ENCODE measurements around the gene RAI1.
A peak's percentile ranks its signal among the peaks of the same experiment; 100 is the strongest.
"Not testable (repeated sequence)": the region's sequence is repeated elsewhere in the genome, so short reads cannot be mapped to it uniquely, and the experiment has no call there.

The RAI1 gene

GRCh38 chr17:17666111-17666714 lies 15.0 kb upstream of the RAI1 start:
- no peak for DNase-seq

GRCh38 chr17:17667231-17667630 lies 14.0 kb upstream of the RAI1 start:
- DNase-seq = no peak

DNA sequence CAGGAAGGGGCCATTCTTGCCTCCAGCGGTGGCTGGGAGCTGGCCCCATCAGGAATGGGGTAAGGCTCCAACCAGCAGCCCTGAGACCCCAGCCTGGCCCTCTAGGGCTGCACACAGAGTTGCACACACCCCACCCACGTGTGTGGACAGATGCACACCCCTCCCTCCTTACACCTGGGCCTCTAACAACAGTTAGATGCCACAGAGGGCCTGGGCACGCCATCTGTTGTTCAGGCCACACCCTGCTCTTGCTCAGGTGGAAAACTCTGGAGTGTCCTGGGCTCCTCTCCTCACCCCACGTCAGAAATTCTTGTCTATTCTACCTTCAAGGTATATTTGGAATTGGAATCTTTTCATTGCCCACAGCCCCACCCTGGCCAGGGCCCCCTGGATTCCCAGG lies 13.3 kb upstream of the RAI1 start:
- DNase-seq = no peak

DNA sequence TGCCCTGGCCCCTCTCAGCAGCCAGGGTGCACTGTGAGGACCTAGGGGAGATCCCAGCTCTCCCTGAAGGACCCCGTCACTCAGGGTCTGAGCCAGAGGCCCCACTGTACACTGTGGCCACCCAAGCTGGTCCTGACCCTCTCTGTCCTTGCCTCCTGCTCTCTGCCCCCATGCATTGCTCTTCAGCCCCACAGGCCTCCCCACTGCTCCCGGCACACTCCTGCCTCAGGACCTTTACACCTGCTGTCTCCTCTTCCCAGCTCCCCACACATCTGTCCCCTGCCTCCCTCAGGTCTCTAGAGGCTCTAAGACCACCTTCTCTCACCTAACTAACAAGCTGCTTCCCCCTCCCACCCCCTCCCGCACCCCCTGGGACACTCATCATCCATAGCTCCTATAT lies 12.9 kb upstream of the RAI1 start:
- DNase-seq = no peak

DNA sequence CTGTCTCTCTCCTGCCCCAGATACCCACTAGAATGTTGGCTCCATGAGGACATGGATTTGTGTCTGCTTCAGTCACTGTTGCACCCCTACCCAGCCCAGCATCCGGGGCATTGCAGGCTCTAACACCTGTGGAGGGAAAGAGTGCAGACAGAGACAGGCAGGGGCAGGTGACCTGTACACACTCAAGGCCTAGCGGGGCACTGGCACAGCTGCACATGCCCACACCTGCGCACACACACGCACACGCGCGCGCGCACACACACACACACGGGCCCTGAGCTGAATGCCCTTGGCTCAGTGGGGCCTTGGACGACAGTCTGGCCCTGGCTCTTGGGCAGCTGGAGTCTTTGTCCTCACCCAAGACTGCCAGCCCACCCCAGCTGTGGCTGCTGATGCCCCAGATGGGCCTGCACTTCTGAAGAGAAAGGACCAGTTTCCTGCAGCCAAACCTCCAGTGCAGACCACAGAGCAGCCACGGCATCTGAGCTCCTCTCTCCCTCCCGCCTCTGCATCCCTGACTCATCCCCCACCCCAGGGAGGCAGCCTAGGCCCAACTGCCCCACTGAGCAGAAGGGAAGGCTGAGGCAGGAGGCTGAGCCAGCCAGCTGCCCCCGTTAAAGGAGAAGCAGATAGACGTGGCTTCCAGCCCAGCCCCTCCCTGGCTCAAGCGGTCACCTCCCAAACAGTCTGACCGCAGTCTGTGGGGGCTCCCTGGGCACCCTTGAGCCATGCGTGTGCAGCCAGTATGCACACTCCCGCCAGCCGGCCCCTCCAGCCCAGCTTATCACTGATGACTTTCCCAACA lies 12.3 kb upstream of the RAI1 start:
- peak; percentile 27 for DNase-seq

DNA sequence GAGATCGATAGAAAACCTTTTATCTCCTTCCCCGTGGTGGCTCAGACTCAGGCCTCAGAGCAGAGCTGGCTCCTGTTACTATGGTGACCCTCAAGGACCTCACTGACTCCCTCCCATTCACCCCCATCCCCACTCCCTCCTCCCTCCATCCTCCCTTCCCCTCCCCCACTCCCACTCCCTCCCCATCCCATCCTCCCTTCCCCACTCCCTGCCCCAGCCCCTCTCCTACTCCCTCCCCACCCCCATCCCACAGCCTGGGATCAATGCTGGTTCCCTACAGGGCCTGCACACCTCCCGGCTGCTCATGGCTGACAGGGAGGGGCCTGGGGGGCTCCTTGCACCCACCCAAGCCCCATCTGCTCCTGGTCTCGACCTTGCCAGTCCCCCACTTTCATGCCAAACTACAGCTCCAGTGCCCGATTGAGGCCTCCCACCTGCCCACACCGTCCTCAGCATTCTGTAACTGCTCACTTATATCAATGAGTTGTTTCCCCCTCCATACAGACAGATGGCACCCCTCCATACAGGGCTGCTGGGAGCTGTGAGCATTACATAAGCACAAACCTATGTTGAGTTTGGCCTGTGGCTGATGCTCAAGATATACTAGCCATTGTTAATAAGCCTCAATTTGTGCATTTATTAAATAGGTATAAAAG lies 11.6 kb upstream of the RAI1 start:
- DNase-seq = no peak

GRCh38 chr17:17670701-17671305 lies 10.5 kb upstream of the RAI1 start:
- DNase-seq = no peak

- no peak for DNase-seq
Observed at GRCh38 chr17:17671369-17672129, 9.7 kb upstream of the RAI1 start.

GRCh38 chr17:17672453-17673368 lies 8.5 kb upstream of the RAI1 start:
- no peak for DNase-seq

DNA sequence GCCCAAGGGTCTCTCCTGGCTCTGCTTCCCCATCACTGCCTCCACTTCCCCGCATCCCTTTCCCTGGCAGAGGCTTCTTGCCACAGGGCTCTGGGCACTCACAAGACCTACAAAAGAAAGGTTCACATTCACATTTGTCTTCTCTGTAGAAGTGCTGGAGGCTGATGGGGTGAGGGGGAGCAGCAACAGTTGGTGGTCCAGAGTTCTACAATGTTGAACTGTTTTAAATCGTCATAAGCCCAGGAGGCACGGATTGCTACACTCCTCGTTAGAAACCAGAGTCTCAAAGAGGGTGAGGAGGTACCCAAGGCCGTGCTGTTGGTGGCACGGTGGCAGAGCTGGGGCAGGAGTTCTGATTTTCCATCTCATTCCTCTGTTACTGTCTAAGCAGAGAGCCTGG lies 5.8 kb upstream of the RAI1 start:
- no peak for DNase-seq

DNA sequence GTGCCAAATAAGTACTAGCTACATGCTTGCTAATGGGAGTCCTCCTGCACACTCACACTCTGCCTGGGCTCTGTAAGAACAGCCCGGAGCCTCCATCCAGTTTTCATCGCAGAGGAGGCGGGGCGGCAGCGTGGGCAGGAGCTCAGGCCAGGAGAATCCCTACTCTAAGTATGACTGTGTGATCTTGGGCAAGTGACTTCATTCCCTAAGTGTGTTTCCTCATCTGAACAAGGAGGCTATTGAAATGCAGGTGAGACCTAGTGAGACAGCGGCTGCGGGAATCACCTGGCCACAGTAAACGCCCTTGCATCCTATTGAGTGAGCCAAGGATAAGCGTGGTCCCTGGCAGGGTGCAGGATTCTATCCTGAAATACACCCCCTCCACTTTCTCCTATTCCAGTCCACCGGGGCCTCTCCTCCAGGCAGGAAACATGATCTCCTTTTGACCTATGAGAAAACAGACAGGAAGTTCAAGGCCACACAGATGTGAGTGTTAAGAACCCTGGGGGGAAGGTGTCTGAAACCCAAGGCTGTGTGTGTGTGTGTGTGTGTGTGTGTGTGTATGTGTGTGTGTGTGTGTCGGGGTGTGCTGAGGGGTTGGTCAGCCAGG lies 5.2 kb upstream of the RAI1 start:
- peak; percentile 76 for DNase-seq

GRCh38 chr17:17676752-17677151 lies 4.5 kb upstream of the RAI1 start:
- no peak for DNase-seq

DNA sequence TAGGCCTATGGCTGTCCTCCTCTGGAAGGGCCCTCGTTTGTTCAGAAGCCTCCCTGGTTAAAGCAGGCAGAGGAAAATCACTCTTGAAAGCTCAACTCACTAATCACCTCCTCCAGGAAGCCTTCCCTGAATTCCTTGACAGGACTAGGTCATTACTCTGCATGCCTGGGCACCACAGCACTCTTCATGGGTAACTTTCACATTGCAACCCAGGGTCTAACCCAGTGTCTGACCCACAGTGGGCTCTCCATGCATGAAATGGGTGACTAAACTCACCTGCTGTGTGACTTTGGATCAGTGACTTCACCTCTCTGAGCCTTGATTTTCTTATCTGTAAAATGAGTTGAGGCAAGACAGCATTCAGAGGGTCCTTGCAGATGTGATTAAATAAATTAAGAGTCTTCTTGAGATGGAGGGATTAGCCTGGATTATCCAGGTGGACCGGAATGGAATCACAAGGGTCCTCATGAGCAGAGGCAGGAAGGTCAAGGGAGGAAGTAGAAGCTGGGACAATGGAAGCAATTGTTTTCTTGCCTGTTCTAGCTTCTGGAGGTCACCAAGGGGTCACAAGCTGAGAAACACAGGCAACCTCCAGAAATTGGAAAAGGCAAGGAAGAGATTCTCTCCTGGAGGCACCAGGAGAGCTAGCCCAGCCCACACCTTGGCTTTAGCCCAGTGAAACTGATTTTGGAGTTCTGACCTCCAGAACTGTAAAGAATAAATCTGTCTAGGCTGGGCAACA lies 3.8 kb upstream of the RAI1 start:
- DNase-seq = no peak

DNA sequence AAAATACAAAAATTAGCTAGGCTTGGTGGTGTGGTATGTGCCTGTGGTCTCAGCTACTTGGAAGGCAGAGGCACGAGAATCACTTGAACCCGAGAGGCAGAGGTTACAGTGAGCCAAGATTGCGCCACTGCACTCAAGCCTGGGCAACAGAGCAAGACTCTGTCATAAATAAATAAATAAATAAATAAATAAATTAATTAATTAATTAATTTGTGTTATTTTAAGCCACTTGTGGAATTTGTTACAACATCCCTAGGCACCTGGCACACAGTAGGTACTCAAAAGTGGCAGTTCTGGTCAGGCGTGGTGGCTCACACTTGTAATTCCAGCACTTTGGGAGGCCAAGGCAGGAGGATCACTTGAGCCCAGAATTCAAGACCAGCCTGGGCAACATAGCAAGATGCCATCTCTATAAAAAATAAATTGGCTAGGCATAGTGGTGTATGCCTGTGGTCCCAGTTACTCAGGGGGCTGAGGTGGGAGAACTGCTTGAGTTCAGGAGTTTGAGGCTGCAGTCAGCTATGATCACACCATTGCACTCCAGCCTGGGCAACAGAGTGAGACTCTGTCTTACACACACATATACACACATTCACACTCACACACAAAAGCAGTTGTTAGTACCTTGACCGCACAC lies 3.1 kb upstream of the RAI1 start:
- DNase-seq = not testable (repeated sequence)

DNA sequence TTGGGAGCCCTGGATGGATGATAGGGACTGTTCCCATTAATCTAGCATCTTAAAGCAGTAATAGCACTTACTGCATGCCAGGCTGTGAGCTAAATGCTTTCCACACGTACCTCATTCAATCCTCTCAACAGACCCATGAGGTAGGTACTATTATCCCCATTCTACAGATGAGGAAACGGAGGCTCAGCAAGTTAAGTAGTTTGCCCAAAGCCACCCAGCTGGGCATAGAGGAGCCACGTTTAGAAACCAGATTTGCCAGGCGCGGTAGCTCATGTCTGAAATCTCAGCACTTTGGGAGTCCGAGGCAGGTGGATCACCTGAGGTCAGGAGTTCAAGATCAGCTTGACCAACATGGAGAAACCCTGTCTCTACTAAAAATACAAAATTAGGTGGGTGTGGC lies 2.0 kb upstream of the RAI1 start:
- DNase-seq = no peak

DNA sequence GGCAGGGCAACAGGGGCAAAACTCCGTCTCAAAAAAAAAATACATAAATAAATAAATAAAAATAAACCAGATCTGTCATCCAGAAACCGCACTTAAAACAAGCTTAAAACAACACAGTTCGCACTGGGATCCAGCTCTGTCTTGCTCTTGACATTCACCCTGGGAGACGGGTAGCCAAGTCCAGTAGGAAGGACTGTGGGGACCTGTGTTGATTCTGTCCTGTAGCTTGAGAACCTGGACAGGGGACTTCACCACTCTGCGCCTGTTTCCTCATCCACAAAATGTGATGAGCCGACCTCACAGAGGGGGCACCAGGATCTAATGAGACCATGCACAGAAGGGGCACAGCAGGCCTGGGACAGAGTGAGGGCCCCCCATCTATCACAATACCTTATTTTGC lies 1.5 kb upstream of the RAI1 start:
- no peak for DNase-seq

DNA sequence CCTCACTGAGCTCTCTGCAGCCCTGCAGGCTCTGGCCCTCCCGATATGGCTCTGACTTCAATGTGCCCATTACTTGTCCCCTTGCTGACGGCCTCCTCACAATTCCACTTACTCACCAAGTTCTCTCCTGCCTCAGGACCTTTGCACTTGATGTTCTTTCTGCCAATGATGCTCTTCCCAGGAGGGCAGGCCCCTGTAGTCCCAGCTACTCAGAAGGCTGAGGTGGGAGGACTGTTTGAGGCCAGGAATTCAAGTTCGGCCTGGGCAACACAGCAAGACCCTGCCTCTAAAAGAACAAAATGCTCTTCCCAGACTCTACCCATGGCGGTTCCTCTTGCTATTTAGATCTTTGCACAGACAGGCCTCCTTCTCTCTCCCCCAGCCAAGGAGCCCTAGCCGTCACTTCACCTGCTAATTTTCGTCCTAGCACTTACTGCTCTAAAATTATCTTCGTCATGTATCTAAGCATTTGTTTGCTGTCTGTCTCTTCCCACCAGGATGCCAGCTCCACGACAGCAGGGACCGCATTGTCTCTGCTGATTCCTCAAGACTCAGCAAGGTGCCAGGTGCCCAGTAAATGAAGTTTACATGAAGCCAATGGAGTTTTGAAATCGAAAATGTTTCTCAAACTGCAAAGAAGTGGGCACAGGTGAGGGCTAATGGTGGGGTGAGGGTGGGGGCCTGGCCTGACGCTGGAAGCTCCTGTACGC lies 626 bp upstream of the RAI1 start:
- DNase-seq = no peak

- no peak for DNase-seq
Observed at GRCh38 chr17:17681744-17682292, 560 bp downstream of the RAI1 start.

GRCh38 chr17:17682293-17682736 lies 1.1 kb downstream of the RAI1 start:
- DNase-seq = no peak

All from NCI-H510A treated with DMSO at 0.1 percent for 48 hours (cell line).